Neural cell (in vitro differentiated cells): ENCODE measurements around the gene TRIM44.

ENCODE experiments used
- CTCF ChIP-seq: fragments of 450-650 bp; IDR thresholded peaks from 2 replicates; pipeline ENCODE4 v1.5.1; 2014; ENCODE audit warnings: antibody characterized with exemption, mild to moderate bottlenecking, moderate library complexity; ENCODE audit not compliant: poor library complexity, severe bottlenecking
- EP300 ChIP-seq: fragments of 450-650 bp; conservative IDR thresholded peaks from 2 replicates; pipeline ENCODE4 v1.6.1; 2014; ENCODE audit warnings: antibody characterized with exemption, mild to moderate bottlenecking, moderate library complexity; ENCODE audit not compliant: poor library complexity, severe bottlenecking
- EZH2 ChIP-seq: fragments of 200-600, 300-800 bp; shearing (Covaris generic), sonication (generic); IDR thresholded peaks from 2 replicates; pipeline ENCODE4 v1.6.1; 2014; ENCODE audit warnings: antibody characterized with exemption, low read length, borderline replicate concordance, mild to moderate bottlenecking; ENCODE audit not compliant: insufficient read depth, poor library complexity, severe bottlenecking
- POLR2AphosphoS5 ChIP-seq: IDR thresholded peaks from 2 replicates; pipeline ENCODE4 v1.6.1; 2012
- RAD21 ChIP-seq: fragments of 450-650 bp; conservative IDR thresholded peaks from 2 replicates; pipeline ENCODE4 v1.6.1; 2014; ENCODE audit warnings: antibody characterized with exemption, mild to moderate bottlenecking, moderate library complexity
- REST ChIP-seq: IDR thresholded peaks from 2 replicates; pipeline ENCODE4 v1.6.1; 2012; ENCODE audit warnings: borderline replicate concordance
- TAF1 ChIP-seq: IDR thresholded peaks from 2 replicates; pipeline ENCODE4 v1.6.1; 2012; ENCODE audit warnings: low read depth

GRCh38 chr11:35836205-35836604 is 173.6 kb downstream of the TRIM44 start:
- TF ChIP-seq CTCF (no peak), EP300 (no peak), REST (no peak), POLR2AphosphoS5 (no peak), RAD21 (no peak), TAF1 (no peak), EZH2 (no peak)
